HFFc6 (cell line): ENCODE measurements around the gene ANXA5. TPM values are rescaled to one million over a fixed set of nuclear protein-coding genes. Genes with fewer than 3 reads are reported as not detected.

Source experiments
- DNase-seq: peaks from one replicate; pipeline ENCODE4 v3.0.0-alpha.2; 2018
- H3K27ac Mint-ChIP-seq: 2 replicates; pipeline ENCODE4 v1.8.0; 2020; ENCODE audit warnings: mild to moderate bottlenecking, mixed read lengths
- H3K27me3 Mint-ChIP-seq: 2 replicates; pipeline ENCODE4 v1.8.0; 2021; ENCODE audit warnings: mild to moderate bottlenecking, moderate library complexity, mixed read lengths; ENCODE audit not compliant: insufficient read depth
- H3K36me3 Mint-ChIP-seq: 2 replicates; pipeline ENCODE4 v1.8.0; 2021; ENCODE audit warnings: low read depth, mixed read lengths
- H3K4me1 Mint-ChIP-seq: 2 replicates; pipeline ENCODE4 v1.8.0; 2020; ENCODE audit warnings: low read depth, mixed read lengths
- H3K4me3 Mint-ChIP-seq: 2 replicates; pipeline ENCODE4 v1.8.0; 2020; ENCODE audit warnings: mild to moderate bottlenecking, moderate library complexity, mixed read lengths
- H3K9me3 Mint-ChIP-seq: 2 replicates; pipeline ENCODE4 v1.8.0; 2020; ENCODE audit warnings: mild to moderate bottlenecking, mixed read lengths
- CTCF ChIP-seq: fragments of 200-600 bp; sonication (generic); IDR thresholded peaks from 2 replicates; pipeline ENCODE4 v1.5.0; 2021; ENCODE audit warnings: antibody characterized with exemption, mild to moderate bottlenecking
- total RNA-seq, 6 experiments: library from RNA; stranded (reverse); fragmentation: NEBNext Ultra II Directional; extraction: Animal tissue kit (Norgen Biotek cat#: 25700); gene quantifications; 2 replicates in 1 of 6; 3 replicates in 5 of 6; pipeline ENCODE4 v1.2.3, GENCODE V29; 2021

ANXA5 gene
- total RNA-seq, 6 experiments from 2014 or later: 934 to 1,075 (median 1,012) TPM

- Mint-ChIP-seq H3K27ac (no peak overlapping the region), H3K4me1 (peaks cover 57% of the 10 kb centered on the region), H3K27me3 (peaks cover 2% of the 10 kb centered on the region; the same call in 1 of the 2 replicates), H3K36me3 (no peaks in the 10 kb centered on the region), H3K4me3 (no peak overlapping the region), H3K9me3 (no peaks in the 10 kb centered on the region)
- no peak for DNase-seq
- no peak for TF ChIP-seq CTCF
These were observed 5.4 kb upstream of the ANXA5 start for GRCh38 chr4:121702136-121702535.

GRCh38 chr4:121701263-121701662 is 4.5 kb upstream of the ANXA5 start:
- Mint-ChIP-seq H3K9me3 (no peaks in the 10 kb centered on the region), H3K36me3 (peaks cover 1% of the 10 kb centered on the region), H3K4me3 (no peak overlapping the region), H3K27ac (peak overlapping the region; percentile 1; the same call in 1 of the 2 replicates), H3K27me3 (peaks cover 2% of the 10 kb centered on the region; the same call in 1 of the 2 replicates), H3K4me1 (peaks cover 48% of the 10 kb centered on the region)
- DNase-seq: no peak
- no peak for TF ChIP-seq CTCF

- H3K27me3 Mint-ChIP-seq: peaks cover 5% of the 10 kb centered on the region
- peak overlapping the region; percentile 7; the same call in 1 of the 2 replicates for H3K27ac Mint-ChIP-seq
- no peak for DNase-seq
- H3K4me3 Mint-ChIP-seq: peak overlapping the region; percentile 93
- peaks cover 23% of the 10 kb centered on the region for H3K36me3 Mint-ChIP-seq
- H3K9me3 Mint-ChIP-seq: no peaks in the 10 kb centered on the region
- H3K4me1 Mint-ChIP-seq: peaks cover 47% of the 10 kb centered on the region
- TF ChIP-seq CTCF: no peak
These were observed 1.5 kb upstream of the ANXA5 start for GRCh38 chr4:121698236-121698671.

GRCh38 chr4:121697564-121697963 is 784 bp upstream of the ANXA5 start:
- Mint-ChIP-seq H3K9me3 (no peaks in the 10 kb centered on the region), H3K27me3 (peaks cover 5% of the 10 kb centered on the region), H3K4me1 (peaks cover 47% of the 10 kb centered on the region), H3K36me3 (peaks cover 30% of the 10 kb centered on the region), H3K4me3 (peak overlapping the region; percentile 93), H3K27ac (peak overlapping the region; percentile 92)
- no peak for DNase-seq
- no peak for TF ChIP-seq CTCF

GRCh38 chr4:121696170-121696580 is 605 bp downstream of the ANXA5 start:
- TF ChIP-seq CTCF: no peak; the same call in 1 of the 2 replicates
- Mint-ChIP-seq H3K9me3 (no peaks in the 10 kb centered on the region), H3K4me1 (peaks cover 39% of the 10 kb centered on the region), H3K4me3 (peak overlapping the region; percentile 100; the same call in 1 of the 2 replicates), H3K27me3 (peaks cover 5% of the 10 kb centered on the region), H3K27ac (peak overlapping the region; percentile 100), H3K36me3 (peaks cover 39% of the 10 kb centered on the region)
- DNase-seq: peak; percentile 82
